Mucosa of descending colon (tissue), 3 donors: ENCODE data around the gene PTGER2. TPM values are rescaled to one million over a fixed set of nuclear protein-coding genes. Genes with fewer than 3 reads are reported as not detected.

Experiments used
- ATAC-seq: fragments of 200-7000 bp; cut with Tn5 transposase; one replicate; pipeline ENCODE4 v1.9.1; 2020; ENCODE audit warnings: mild to moderate bottlenecking, moderate library complexity
- DNase-seq, 3 donors: peaks; one replicate each; pipeline ENCODE4 v3.0.0-alpha.2; 2020
- H3K36me3 ChIP-seq: fragments of 200-600 bp; one replicate; pipeline ENCODE4 v1.8.0; 2021; ENCODE audit warnings: low read depth, mild to moderate bottlenecking
- H3K4me1 ChIP-seq: fragments of 200-600 bp; one replicate; pipeline ENCODE4 v1.8.0; 2021; ENCODE audit warnings: low read depth, mild to moderate bottlenecking
- H3K4me3 ChIP-seq: fragments of 200-600 bp; one replicate; pipeline ENCODE4 v1.8.0; 2021; ENCODE audit warnings: mild to moderate bottlenecking
- H3K9me3 ChIP-seq: fragments of 200-600 bp; one replicate; pipeline ENCODE4 v1.8.0; 2021; ENCODE audit warnings: mild to moderate bottlenecking
- CTCF ChIP-seq: fragments of 200-600 bp; IDR thresholded peaks from one replicate; pipeline ENCODE4 v1.8.0; 2022; ENCODE audit warnings: antibody characterized with exemption, mild to moderate bottlenecking
- intact Hi-C, 2 donors: fragments of 100-400 bp; cut with DNase I in 1 of 2; cut with micrococcal nuclease in 1 of 2; formaldehyde crosslinking; loops; one replicate each; pipeline versions ENCODE4 v1.11.0 to v1.11.1; 2022; cut with DNase I, micrococcal nuclease
- total RNA-seq, 3 donors: library from RNA; stranded (reverse); fragmentation: NEBNext Ultra II Directional in 2 of 3; extraction: Animal tissue kit (Norgen Biotek cat#: 25700) in 2 of 3; gene quantifications; one replicate each; pipeline versions ENCODE4 v1.2.1 to v1.2.4, GENCODE V29; 2021 to 2023
- donor health status: DM: no; HTN: no; CAD: no; lungs with moderate emphysema.
- donor health status: DM: no; HTN: no; CAD: no.
- donor health status: DM: no; HTN: yes; CAD: no.

The PTGER2 gene
- total RNA-seq, 3 donors from 2014 or later = 3.2 to 8.1 (median 4.1) TPM

- Histone ChIP-seq H3K9me3 (no peaks in the 10 kb centered on the region), H3K4me1 (no peaks in the 10 kb centered on the region), H3K36me3 (no peaks in the 10 kb centered on the region), H3K4me3 (no peak overlapping the region)
- no peak for TF ChIP-seq CTCF
- intact Hi-C loops = loop anchor here in 1 of 2 donors (10.0 kb wide), 1 partner anchor 281 kb away; no protein-coding TSS in a partner anchor
- DNase-seq (no peak), ATAC-seq (no peak)
Measured at GRCh38 chr14:52275372-52275771, 38.7 kb upstream of the PTGER2 start.

- intact Hi-C loops = loop anchor here in 1 of 2 donors (10.0 kb wide), 1 partner anchor 283 kb away; no protein-coding TSS in a partner anchor
- TF ChIP-seq CTCF = no peak
Measured at GRCh38 chr14:52277552-52277951, 36.6 kb upstream of the PTGER2 start.

GRCh38 chr14:52279408-52279807 lies 34.7 kb upstream of the PTGER2 start:
- ATAC-seq (no peak), DNase-seq (no peak)
- TF ChIP-seq CTCF = no peak
- Histone ChIP-seq H3K4me1 (no peaks in the 10 kb centered on the region), H3K36me3 (no peaks in the 10 kb centered on the region), H3K4me3 (no peak overlapping the region), H3K9me3 (no peaks in the 10 kb centered on the region)
- intact Hi-C loops = loop anchor here in 1 of 2 donors (10.0 kb wide), 1 partner anchor 285 kb away; no protein-coding TSS in a partner anchor

More at GRCh38 chr14:52277552-52277951, 36.6 kb upstream of the PTGER2 start:
- Histone ChIP-seq H3K4me3 (no peak overlapping the region), H3K4me1 (no peaks in the 10 kb centered on the region), H3K36me3 (no peaks in the 10 kb centered on the region), H3K9me3 (no peaks in the 10 kb centered on the region)
- ATAC-seq (no peak), DNase-seq (no peak)

- Histone ChIP-seq H3K36me3 (no peaks in the 10 kb centered on the region), H3K4me1 (no peaks in the 10 kb centered on the region), H3K4me3 (no peak overlapping the region), H3K9me3 (peaks cover 4% of the 10 kb centered on the region)
- DNase-seq = no peak
- TF ChIP-seq CTCF = no peak
- intact Hi-C loops = no loop called here
- no peak for ATAC-seq
Measured at GRCh38 chr14:52283099-52283498, 31.0 kb upstream of the PTGER2 start.

GRCh38 chr14:52286661-52287649 lies 27.2 kb upstream of the PTGER2 start:
- Histone ChIP-seq H3K4me3 (no peak overlapping the region), H3K9me3 (peaks cover 13% of the 10 kb centered on the region), H3K4me1 (no peaks in the 10 kb centered on the region), H3K36me3 (no peaks in the 10 kb centered on the region)
- ATAC-seq (no peak), DNase-seq (no peak)
- TF ChIP-seq CTCF = no peak
- intact Hi-C loops = no loop called here
